ENCODE results near the gene COPS8. TPM values are rescaled to one million over a fixed set of nuclear protein-coding genes. Genes with fewer than 3 reads are reported as not detected.

Gene COPS8
- total and polyA plus RNA-seq, 2 experiments from 2014 or later: 120 to 130 TPM

DNA sequence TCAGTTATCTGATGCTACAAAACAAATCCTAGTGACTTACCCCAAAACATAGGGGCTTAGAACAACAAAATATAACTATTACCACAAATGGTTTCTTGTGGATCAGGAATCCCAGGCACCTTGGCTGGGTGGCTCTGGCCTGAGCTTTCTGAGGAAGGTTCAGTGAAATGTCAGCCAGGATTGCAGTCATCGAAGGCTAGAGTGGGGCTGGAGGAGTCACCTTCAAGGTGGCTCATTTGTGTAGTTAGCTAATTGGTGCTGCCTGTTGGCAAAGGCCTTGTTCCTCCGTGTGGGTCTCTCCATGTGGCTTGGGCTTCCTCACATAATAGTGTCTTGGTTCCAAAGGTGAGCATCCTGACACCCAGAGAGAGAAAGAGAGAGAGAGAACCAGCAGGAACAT is 57.4 kb downstream of the COPS8 start:
- TF ChIP-seq STAT1 (IDR thresholded peaks at IDR 0.05; ENCODE audit: unreplicated experiment): no peak
- TF ChIP-seq EZH2 (IDR thresholded peaks at IDR 0.05; ENCODE audit: low read depth, unreplicated experiment): no peak
- Mint-ChIP-seq H3K36me3 (ENCODE audit: low read depth) (peaks cover 14% of the 10 kb centered on the region), H3K4me1 (no peaks in the 10 kb centered on the region), H3K27me3 (ENCODE audit: insufficient read depth, low read depth, poor library complexity) (peaks cover 8% of the 10 kb centered on the region), H3K27ac (no peak overlapping the region), H3K4me3 (no peak overlapping the region), H3K9me3 (peaks cover 26% of the 10 kb centered on the region)
- no peaks in the 10 kb centered on the region for H3K79me2 ChIP-seq (replicated peaks; ENCODE audit: insufficient read depth)
- no peak overlapping the region for H2AFZ ChIP-seq
- 0 out of 2 replicates have a peak, but pooled peaks cover 3% of the 10 kb centered on the region for H3K36me3 ChIP-seq (ENCODE audit: insufficient read depth)
- H3K27me3 ChIP-seq (ENCODE audit: insufficient read depth): no peaks in the 10 kb centered on the region
- H3K27ac ChIP-seq (ENCODE audit: low read depth): no peak overlapping the region
- H4K20me1 ChIP-seq (replicated peaks; ENCODE audit: insufficient read depth): no peaks in the 10 kb centered on the region
- H3K4me3 ChIP-seq: no peak overlapping the region
- H3K4me1 ChIP-seq (ENCODE audit: insufficient read depth): no peaks in the 10 kb centered on the region
- no peaks in the 10 kb centered on the region for H3F3A ChIP-seq (replicated peaks; ENCODE audit: low read depth)
- no peak overlapping the region for H3K4me2 ChIP-seq
- DNase-seq (ENCODE audit: low spot score) (no peak), ATAC-seq (no peak)
- H3K9me2 ChIP-seq (ENCODE audit: insufficient read depth): no peaks in the 10 kb centered on the region; the same call in 1 of the 2 replicates

GRCh38 chr2:237143676-237144440 is 58.2 kb downstream of the COPS8 start:
- ATAC-seq: no peak

GRCh38 chr2:237144516-237144915 is 58.8 kb downstream of the COPS8 start:
- DNase-seq (ENCODE audit: low spot score) (no peak), ATAC-seq (no peak)
- Mint-ChIP-seq H3K27ac (no peak overlapping the region), H3K9me3 (peaks cover 25% of the 10 kb centered on the region), H3K4me1 (no peaks in the 10 kb centered on the region), H3K36me3 (ENCODE audit: low read depth) (peaks cover 16% of the 10 kb centered on the region), H3K27me3 (ENCODE audit: insufficient read depth, low read depth, poor library complexity) (peaks cover 9% of the 10 kb centered on the region), H3K4me3 (no peak overlapping the region)
- no peaks in the 10 kb centered on the region for H4K20me1 ChIP-seq (replicated peaks; ENCODE audit: insufficient read depth)
- no peak overlapping the region for H3K4me3 ChIP-seq
- H3K9me2 ChIP-seq (ENCODE audit: insufficient read depth): no peaks in the 10 kb centered on the region; the same call in 1 of the 2 replicates
- no peaks in the 10 kb centered on the region for H3K4me1 ChIP-seq (ENCODE audit: insufficient read depth)
- no peak overlapping the region for H3K4me2 ChIP-seq
- H3K36me3 ChIP-seq (ENCODE audit: insufficient read depth): 0 out of 2 replicates have a peak, but pooled peaks cover 3% of the 10 kb centered on the region
- no peaks in the 10 kb centered on the region for H3F3A ChIP-seq (replicated peaks; ENCODE audit: low read depth)
- no peaks in the 10 kb centered on the region for H3K27me3 ChIP-seq (ENCODE audit: insufficient read depth)
- no peaks in the 10 kb centered on the region for H3K79me2 ChIP-seq (replicated peaks; ENCODE audit: insufficient read depth)
- no peak overlapping the region for H2AFZ ChIP-seq
- H3K27ac ChIP-seq (ENCODE audit: low read depth): no peak overlapping the region
- TF ChIP-seq ZNF331 (CRISPR knock-in tag; IDR thresholded peaks at IDR 0.05; ENCODE audit: low read depth): no peak
- TF ChIP-seq, protein P1, sequence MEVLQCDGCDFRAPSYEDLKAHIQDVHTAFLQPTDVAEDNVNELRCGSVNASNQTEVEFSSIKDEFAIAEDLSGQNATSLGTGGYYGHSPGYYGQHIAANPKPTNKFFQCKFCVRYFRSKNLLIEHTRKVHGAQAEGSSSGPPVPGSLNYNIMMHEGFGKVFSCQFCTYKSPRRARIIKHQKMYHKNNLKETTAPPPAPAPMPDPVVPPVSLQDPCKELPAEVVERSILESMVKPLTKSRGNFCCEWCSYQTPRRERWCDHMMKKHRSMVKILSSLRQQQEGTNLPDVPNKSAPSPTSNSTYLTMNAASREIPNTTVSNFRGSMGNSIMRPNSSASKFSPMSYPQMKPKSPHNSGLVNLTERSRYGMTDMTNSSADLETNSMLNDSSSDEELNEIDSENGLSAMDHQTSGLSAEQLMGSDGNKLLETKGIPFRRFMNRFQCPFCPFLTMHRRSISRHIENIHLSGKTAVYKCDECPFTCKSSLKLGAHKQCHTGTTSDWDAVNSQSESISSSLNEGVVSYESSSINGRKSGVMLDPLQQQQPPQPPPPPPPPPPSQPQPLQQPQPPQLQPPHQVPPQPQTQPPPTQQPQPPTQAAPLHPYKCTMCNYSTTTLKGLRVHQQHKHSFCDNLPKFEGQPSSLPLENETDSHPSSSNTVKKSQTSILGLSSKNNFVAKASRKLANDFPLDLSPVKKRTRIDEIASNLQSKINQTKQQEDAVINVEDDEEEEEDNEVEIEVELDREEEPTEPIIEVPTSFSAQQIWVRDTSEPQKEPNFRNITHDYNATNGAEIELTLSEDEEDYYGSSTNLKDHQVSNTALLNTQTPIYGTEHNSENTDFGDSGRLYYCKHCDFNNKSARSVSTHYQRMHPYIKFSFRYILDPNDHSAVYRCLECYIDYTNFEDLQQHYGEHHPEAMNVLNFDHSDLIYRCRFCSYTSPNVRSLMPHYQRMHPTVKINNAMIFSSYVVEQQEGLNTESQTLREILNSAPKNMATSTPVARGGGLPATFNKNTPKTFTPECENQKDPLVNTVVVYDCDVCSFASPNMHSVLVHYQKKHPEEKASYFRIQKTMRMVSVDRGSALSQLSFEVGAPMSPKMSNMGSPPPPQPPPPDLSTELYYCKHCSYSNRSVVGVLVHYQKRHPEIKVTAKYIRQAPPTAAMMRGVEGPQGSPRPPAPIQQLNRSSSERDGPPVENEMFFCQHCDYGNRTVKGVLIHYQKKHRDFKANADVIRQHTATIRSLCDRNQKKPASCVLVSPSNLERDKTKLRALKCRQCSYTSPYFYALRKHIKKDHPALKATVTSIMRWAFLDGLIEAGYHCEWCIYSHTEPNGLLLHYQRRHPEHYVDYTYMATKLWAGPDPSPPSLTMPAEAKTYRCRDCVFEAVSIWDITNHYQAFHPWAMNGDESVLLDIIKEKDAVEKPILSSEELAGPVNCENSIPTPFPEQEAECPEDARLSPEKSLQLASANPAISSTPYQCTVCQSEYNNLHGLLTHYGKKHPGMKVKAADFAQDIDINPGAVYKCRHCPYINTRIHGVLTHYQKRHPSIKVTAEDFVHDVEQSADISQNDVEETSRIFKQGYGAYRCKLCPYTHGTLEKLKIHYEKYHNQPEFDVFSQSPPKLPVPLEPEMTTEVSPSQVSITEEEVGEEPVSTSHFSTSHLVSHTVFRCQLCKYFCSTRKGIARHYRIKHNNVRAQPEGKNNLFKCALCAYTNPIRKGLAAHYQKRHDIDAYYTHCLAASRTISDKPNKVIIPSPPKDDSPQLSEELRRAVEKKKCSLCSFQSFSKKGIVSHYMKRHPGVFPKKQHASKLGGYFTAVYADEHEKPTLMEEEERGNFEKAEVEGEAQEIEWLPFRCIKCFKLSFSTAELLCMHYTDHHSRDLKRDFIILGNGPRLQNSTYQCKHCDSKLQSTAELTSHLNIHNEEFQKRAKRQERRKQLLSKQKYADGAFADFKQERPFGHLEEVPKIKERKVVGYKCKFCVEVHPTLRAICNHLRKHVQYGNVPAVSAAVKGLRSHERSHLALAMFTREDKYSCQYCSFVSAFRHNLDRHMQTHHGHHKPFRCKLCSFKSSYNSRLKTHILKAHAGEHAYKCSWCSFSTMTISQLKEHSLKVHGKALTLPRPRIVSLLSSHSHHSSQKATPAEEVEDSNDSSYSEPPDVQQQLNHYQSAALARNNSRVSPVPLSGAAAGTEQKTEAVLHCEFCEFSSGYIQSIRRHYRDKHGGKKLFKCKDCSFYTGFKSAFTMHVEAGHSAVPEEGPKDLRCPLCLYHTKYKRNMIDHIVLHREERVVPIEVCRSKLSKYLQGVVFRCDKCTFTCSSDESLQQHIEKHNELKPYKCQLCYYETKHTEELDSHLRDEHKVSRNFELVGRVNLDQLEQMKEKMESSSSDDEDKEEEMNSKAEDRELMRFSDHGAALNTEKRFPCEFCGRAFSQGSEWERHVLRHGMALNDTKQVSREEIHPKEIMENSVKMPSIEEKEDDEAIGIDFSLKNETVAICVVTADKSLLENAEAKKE (CRISPR knock-in tag; IDR thresholded peaks at IDR 0.05): no peak
- no peak for TF ChIP-seq CREB1 (CRISPR knock-in tag; IDR thresholded peaks at IDR 0.05; ENCODE audit: low read depth)
- TF ChIP-seq NANOG (IDR thresholded peaks at IDR 0.05; ENCODE audit: borderline replicate concordance): no peak
- TF ChIP-seq POLR2AphosphoS5 (IDR thresholded peaks at IDR 0.05; ENCODE audit: low read depth): no peak
- no peak for TF ChIP-seq EZH2 (IDR thresholded peaks at IDR 0.05; ENCODE audit: low read depth, unreplicated experiment)
- no peak for TF ChIP-seq ZNF114 (CRISPR knock-in tag; IDR thresholded peaks at IDR 0.05)
- no peak for TF ChIP-seq STAT1 (IDR thresholded peaks at IDR 0.05; ENCODE audit: unreplicated experiment)
- no peak for TF ChIP-seq EZH2phosphoT487 (IDR thresholded peaks at IDR 0.05; ENCODE audit: unreplicated experiment)

More at GRCh38 chr2:237143676-237144440, 58.2 kb downstream of the COPS8 start:
- Histone ChIP-seq H3K9me2 (ENCODE audit: insufficient read depth) (no peaks in the 10 kb centered on the region; the same call in 1 of the 2 replicates), H3K27me3 (ENCODE audit: insufficient read depth) (no peaks in the 10 kb centered on the region), H3K4me1 (ENCODE audit: insufficient read depth) (no peaks in the 10 kb centered on the region), H3K4me2 (no peak overlapping the region), H3F3A (replicated peaks; ENCODE audit: low read depth) (no peaks in the 10 kb centered on the region), H3K27ac (ENCODE audit: low read depth) (no peak overlapping the region), H4K20me1 (replicated peaks; ENCODE audit: insufficient read depth) (no peaks in the 10 kb centered on the region), H3K79me2 (replicated peaks; ENCODE audit: insufficient read depth) (no peaks in the 10 kb centered on the region), H3K36me3 (ENCODE audit: insufficient read depth) (0 out of 2 replicates have a peak, but pooled peaks cover 3% of the 10 kb centered on the region), H2AFZ (no peak overlapping the region), H3K4me3 (no peak overlapping the region)
- no peak overlapping the region for H3K4me3 Mint-ChIP-seq
- no peaks in the 10 kb centered on the region for H3K4me1 Mint-ChIP-seq
- peaks cover 9% of the 10 kb centered on the region for H3K27me3 Mint-ChIP-seq (ENCODE audit: insufficient read depth, low read depth, poor library complexity)
- H3K27ac Mint-ChIP-seq: no peak overlapping the region
- no peak for TF ChIP-seq EZH2 (IDR thresholded peaks at IDR 0.05; ENCODE audit: low read depth, unreplicated experiment)
- TF ChIP-seq JUNB (IDR thresholded peaks at IDR 0.05; ENCODE audit: unreplicated experiment): no peak
- TF ChIP-seq STAT1 (IDR thresholded peaks at IDR 0.05; ENCODE audit: unreplicated experiment): no peak
- H3K9me3 Mint-ChIP-seq: peaks cover 28% of the 10 kb centered on the region
- DNase-seq (ENCODE audit: low spot score): no peak
- H3K36me3 Mint-ChIP-seq (ENCODE audit: low read depth): peaks cover 16% of the 10 kb centered on the region

Data from GM23338 (cell line).